A549 (cell line): ENCODE data around the gene RPL19.

Experiments
- EHMT2 ChIP-seq: fragments of 200-600 bp; sonication (generic); IDR thresholded peaks from 2 replicates; pipeline ENCODE4 v1.6.1; 2016; ENCODE audit warnings: antibody characterized with exemption, low read depth, mild to moderate bottlenecking, moderate library complexity
- ESRRA ChIP-seq: fragments of 150-350 bp; IDR thresholded peaks from 2 replicates; pipeline ENCODE4 v1.6.1; 2014; ENCODE audit warnings: mild to moderate bottlenecking, low read length, borderline replicate concordance
- FOXS1 ChIP-seq: fragments of 250-450 bp; sonication (Bioruptor Pico); IDR thresholded peaks from 2 replicates; pipeline ENCODE4 v1.5.0; 2020; ENCODE audit warnings: mild to moderate bottlenecking, moderate library complexity
- HDAC2 ChIP-seq: fragments of 200-600 bp; sonication (generic); IDR thresholded peaks from 2 replicates; pipeline ENCODE4 v1.6.1; 2016
- KDM5A ChIP-seq: fragments of 200-600 bp; sonication (generic); IDR thresholded peaks from 2 replicates; pipeline ENCODE4 v1.6.1; 2016; ENCODE audit warnings: antibody characterized with exemption, mild to moderate bottlenecking
- MAFK ChIP-seq: fragments of 450-650 bp; IDR thresholded peaks from 2 replicates; pipeline ENCODE4 v1.6.1; 2014; ENCODE audit not compliant: partially characterized antibody
- NFE2L2 ChIP-seq: fragments of 150-350 bp; conservative IDR thresholded peaks from 2 replicates; pipeline ENCODE4 v1.6.1; 2014; ENCODE audit warnings: low read length
- POLR2A ChIP-seq: IDR thresholded peaks from 2 replicates; pipeline ENCODE4 v1.6.1; 2012; ENCODE audit warnings: mild to moderate bottlenecking, low read length
- RAD21 ChIP-seq, 2 experiments: fragments of >200 bp in 1 of 2; sonication (Bioruptor Twin) in 1 of 2; formaldehyde crosslinking in 1 of 2; IDR thresholded peaks in 1 of 2; conservative IDR thresholded peaks in 1 of 2; 2 replicates in 1 of 2; 3 replicates in 1 of 2; pipeline ENCODE4 v1.6.1; 2012 to 2018; ENCODE audit warnings: inconsistent platforms in 1 of 2
- RFX5 ChIP-seq: fragments of 450-650 bp; IDR thresholded peaks from 2 replicates; pipeline ENCODE4 v1.7.1; 2014; ENCODE audit warnings: antibody characterized with exemption, mild to moderate bottlenecking, moderate library complexity
- TF ChIP-seq, protein P1 (sequence below): fragments of >200 bp; sonication (Bioruptor Twin); formaldehyde crosslinking; IDR thresholded peaks from 3 replicates; pipeline ENCODE4 v1.5.1; 2016
- TF ChIP-seq, protein P2 (sequence below): fragments of 250-450 bp; sonication (Bioruptor Pico); IDR thresholded peaks from 2 replicates; pipeline ENCODE4 v1.5.0; 2021; ENCODE audit warnings: mild to moderate bottlenecking, moderate library complexity, borderline replicate concordance

DNA sequence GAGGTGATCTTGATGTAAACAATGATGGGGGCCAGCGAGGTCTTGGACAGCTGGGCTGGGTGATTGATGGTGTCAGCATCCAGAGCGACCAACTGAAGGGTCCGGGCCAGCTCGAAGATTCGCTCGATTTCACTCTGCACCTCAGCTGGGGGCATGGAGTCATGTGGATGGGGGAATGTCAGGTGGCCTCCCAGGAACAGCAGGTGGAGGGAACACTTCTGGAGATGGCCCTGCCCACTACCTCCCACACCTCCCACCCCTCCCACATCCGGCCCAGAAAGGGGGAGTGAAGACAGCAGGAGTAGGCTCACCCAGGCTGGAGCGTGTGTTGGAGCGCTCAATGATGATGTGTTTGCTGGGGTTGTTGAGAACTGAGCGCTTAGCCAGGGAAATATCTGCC is 16.4 kb upstream of the RPL19 start:
- no peak for TF ChIP-seq FOXS1 (CRISPR knock-in tag)
- TF ChIP-seq MAFK, result no peak
- no peak for TF ChIP-seq RAD21 (conservative IDR thresholded peaks at IDR 0.05 in 1 of 2, IDR thresholded peaks at IDR 0.05 in 1 of 2)
- no peak for TF ChIP-seq NFE2L2
- no peak for TF ChIP-seq POLR2A
- TF ChIP-seq KDM5A, result no peak
- TF ChIP-seq, protein P1, sequence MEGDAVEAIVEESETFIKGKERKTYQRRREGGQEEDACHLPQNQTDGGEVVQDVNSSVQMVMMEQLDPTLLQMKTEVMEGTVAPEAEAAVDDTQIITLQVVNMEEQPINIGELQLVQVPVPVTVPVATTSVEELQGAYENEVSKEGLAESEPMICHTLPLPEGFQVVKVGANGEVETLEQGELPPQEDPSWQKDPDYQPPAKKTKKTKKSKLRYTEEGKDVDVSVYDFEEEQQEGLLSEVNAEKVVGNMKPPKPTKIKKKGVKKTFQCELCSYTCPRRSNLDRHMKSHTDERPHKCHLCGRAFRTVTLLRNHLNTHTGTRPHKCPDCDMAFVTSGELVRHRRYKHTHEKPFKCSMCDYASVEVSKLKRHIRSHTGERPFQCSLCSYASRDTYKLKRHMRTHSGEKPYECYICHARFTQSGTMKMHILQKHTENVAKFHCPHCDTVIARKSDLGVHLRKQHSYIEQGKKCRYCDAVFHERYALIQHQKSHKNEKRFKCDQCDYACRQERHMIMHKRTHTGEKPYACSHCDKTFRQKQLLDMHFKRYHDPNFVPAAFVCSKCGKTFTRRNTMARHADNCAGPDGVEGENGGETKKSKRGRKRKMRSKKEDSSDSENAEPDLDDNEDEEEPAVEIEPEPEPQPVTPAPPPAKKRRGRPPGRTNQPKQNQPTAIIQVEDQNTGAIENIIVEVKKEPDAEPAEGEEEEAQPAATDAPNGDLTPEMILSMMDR, result no peak
- no peak for TF ChIP-seq ESRRA
- TF ChIP-seq EHMT2, result no peak
- no peak for TF ChIP-seq RFX5
- TF ChIP-seq HDAC2, result no peak
- TF ChIP-seq, protein P2, sequence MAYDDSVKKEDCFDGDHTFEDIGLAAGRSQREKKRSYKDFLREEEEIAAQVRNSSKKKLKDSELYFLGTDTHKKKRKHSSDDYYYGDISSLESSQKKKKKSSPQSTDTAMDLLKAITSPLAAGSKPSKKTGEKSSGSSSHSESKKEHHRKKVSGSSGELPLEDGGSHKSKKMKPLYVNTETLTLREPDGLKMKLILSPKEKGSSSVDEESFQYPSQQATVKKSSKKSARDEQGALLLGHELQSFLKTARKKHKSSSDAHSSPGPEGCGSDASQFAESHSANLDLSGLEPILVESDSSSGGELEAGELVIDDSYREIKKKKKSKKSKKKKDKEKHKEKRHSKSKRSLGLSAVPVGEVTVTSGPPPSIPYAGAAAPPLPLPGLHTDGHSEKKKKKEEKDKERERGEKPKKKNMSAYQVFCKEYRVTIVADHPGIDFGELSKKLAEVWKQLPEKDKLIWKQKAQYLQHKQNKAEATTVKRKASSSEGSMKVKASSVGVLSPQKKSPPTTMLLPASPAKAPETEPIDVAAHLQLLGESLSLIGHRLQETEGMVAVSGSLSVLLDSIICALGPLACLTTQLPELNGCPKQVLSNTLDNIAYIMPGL (CRISPR knock-in tag), result no peak
